GM18873 (cell line): Measurements from ENCODE around the gene KRT39.

Source experiments
- ATAC-seq: cut with Tn5 transposase; IDR thresholded peaks from one replicate; pipeline ENCODE4 v1.9.1; 2021; ENCODE audit warnings: mild to moderate bottlenecking, moderate library complexity, moderate number of reproducible peaks; ENCODE audit not compliant: unreplicated experiment, low FRiP score

Gene KRT39

GRCh38 chr17:40909351-40909750, 57.4 kb downstream of the KRT39 start:
- no peak for ATAC-seq
